ENCODE measurements around the gene SETD1A.

SETD1A gene

GRCh38 chr16:31025339-31025738 is 67.8 kb downstream of the SETD1A start:
- DNase-seq, result no peak

- DNase-seq, result no peak
Observed at GRCh38 chr16:31029272-31029671, 71.7 kb downstream of the SETD1A start.

GRCh38 chr16:31031276-31031675 is 73.7 kb downstream of the SETD1A start:
- no peak for DNase-seq

- DNase-seq, result peak; percentile 68
Observed at GRCh38 chr16:31032736-31033708, 75.5 kb downstream of the SETD1A start, which contains the start of gene STX4. STX4 (plus strand) TSS chr16:31033558; CDS start chr16:31033806, 248 bp downstream.

GRCh38 chr16:31033709-31034492 is 76.3 kb downstream of the SETD1A start:
- peak; percentile 92 for DNase-seq
